Mammary epithelial cell (primary cell): ENCODE measurements around the gene RALGAPB.

Experiments
- CTCF ChIP-seq, 2 donors: IDR thresholded peaks in 1 of 2; conservative IDR thresholded peaks in 1 of 2; 2 replicates each; pipeline ENCODE4 v1.5.1; 2011 to 2012; ENCODE audit warnings: inconsistent platforms in 2 of 2, low read length in 2 of 2, mild to moderate bottlenecking in 2 of 2, control low read depth in 1 of 2, low read depth in 1 of 2; ENCODE audit not compliant: insufficient read depth in 1 of 2; ENCODE audit errors: extremely low read depth in 1 of 2
- EZH2 ChIP-seq: IDR thresholded peaks from 2 replicates; pipeline ENCODE4 v1.6.1; 2012; ENCODE audit warnings: low read length, inconsistent platforms, borderline replicate concordance

DNA sequence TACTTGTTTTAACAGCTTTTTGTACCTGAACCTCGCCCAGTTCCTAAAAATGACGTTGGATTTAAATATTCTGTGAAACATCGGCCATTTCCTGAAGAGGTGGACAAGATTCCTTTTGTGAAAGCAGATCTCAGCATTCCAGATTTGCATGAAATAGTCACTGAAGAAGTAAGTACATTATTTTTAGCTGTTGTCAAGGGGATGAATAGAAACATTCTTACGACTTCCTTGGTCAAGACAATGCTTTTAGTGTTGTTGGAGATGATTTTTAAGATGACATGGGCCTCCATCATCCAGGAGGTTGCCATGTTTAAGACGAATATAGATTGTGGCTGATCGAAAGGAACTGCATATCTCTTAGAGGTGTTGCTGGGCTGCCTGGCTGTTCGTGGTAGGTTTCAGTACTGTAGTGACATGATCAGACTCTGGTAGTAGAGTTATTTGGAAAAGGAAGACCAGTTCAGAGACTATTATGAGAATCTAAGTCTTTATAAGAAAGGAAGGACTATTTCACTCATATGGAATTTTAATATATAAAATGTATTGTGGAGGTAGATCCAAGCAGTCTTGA, 78.5 kb downstream of the RALGAPB start:
- TF ChIP-seq CTCF (conservative IDR thresholded peaks at IDR 0.05 in 1 of 2, IDR thresholded peaks at IDR 0.05 in 1 of 2; ENCODE audit: extremely low read depth in 1 of 2, insufficient read depth in 1 of 2, low read depth in 1 of 2, low read length in 2 of 2) (no peak), EZH2 (no peak)
